ENCODE results near the gene NCOR1. TPM values are rescaled to one million over a fixed set of nuclear protein-coding genes. Genes with fewer than 3 reads are reported as not detected.

NCOR1 gene
- total and polyA plus RNA-seq, 8 donors, result 110 to 139 (median 117) TPM

DNA sequence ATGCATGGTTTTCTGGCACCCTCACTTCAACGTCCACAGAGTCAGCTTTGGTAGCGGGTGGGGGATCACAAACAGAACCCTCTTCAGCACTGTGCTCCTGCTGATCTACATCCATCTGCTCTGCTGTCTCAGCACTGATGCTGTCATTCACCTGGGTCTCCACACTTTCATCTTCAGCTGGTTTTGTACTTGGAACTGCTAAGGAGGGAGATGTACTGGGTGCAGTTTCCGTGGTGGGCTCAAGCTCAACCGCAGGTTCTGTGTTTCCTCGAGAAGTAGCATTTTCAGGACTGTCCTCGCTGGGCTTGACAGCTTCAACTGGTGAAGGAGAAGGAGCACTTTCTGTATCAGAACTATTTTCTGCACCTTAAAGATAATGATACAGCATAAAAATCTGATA is 113.9 kb downstream of the NCOR1 start:
- TF ChIP-seq, protein P1, sequence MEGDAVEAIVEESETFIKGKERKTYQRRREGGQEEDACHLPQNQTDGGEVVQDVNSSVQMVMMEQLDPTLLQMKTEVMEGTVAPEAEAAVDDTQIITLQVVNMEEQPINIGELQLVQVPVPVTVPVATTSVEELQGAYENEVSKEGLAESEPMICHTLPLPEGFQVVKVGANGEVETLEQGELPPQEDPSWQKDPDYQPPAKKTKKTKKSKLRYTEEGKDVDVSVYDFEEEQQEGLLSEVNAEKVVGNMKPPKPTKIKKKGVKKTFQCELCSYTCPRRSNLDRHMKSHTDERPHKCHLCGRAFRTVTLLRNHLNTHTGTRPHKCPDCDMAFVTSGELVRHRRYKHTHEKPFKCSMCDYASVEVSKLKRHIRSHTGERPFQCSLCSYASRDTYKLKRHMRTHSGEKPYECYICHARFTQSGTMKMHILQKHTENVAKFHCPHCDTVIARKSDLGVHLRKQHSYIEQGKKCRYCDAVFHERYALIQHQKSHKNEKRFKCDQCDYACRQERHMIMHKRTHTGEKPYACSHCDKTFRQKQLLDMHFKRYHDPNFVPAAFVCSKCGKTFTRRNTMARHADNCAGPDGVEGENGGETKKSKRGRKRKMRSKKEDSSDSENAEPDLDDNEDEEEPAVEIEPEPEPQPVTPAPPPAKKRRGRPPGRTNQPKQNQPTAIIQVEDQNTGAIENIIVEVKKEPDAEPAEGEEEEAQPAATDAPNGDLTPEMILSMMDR (IDR thresholded peaks at IDR 0.05), result no peak
- Histone ChIP-seq H3K27ac (no peak overlapping the region), H3K4me1 (no peaks in the 10 kb centered on the region), H3K9me3 (no peaks in the 10 kb centered on the region), H3K27me3 (no peaks in the 10 kb centered on the region), H3K4me3 (no peak overlapping the region), H3K36me3 (peaks cover 0 to 92% of the 10 kb centered on the region in 2 donors)
- intact Hi-C loops (cut with DNase I), result no loop called here
- ATAC-seq (no peak), DNase-seq (no peak)

GRCh38 chr17:16100737-16101400 is 114.5 kb downstream of the NCOR1 start:
- H3K27ac ChIP-seq, result no peak overlapping the region
- DNase-seq (no peak), ATAC-seq (no peak)
- intact Hi-C loops (cut with DNase I), result no loop called here
- TF ChIP-seq, protein P1 (IDR thresholded peaks at IDR 0.05), result no peak
- no peaks in the 10 kb centered on the region for H3K27me3 ChIP-seq
- H3K4me1 ChIP-seq, result no peaks in the 10 kb centered on the region
- H3K36me3 ChIP-seq, result peaks cover 0 to 93% of the 10 kb centered on the region in 2 donors
- no peaks in the 10 kb centered on the region for H3K9me3 ChIP-seq
- H3K4me3 ChIP-seq, result no peak overlapping the region

- H3K27ac ChIP-seq, result no peak overlapping the region
- intact Hi-C loops (cut with DNase I), result no loop called here
- H3K36me3 ChIP-seq, result peaks cover 0 to 65% of the 10 kb centered on the region in 2 donors
- ATAC-seq (no peak), DNase-seq (no peak)
- TF ChIP-seq, protein P1 (IDR thresholded peaks at IDR 0.05), result no peak
- H3K4me3 ChIP-seq, result no peak overlapping the region
- H3K4me1 ChIP-seq, result no peaks in the 10 kb centered on the region
- H3K9me3 ChIP-seq, result no peaks in the 10 kb centered on the region
- no peaks in the 10 kb centered on the region for H3K27me3 ChIP-seq
Observed at GRCh38 chr17:16091773-16092172, 123.6 kb downstream of the NCOR1 start.

- TF ChIP-seq, protein P1 (IDR thresholded peaks at IDR 0.05), result no peak
- H3K36me3 ChIP-seq, result peaks cover 0 to 61% of the 10 kb centered on the region in 2 donors
- no peak for DNase-seq
- no peak for ATAC-seq
- H3K4me1 ChIP-seq, result peaks cover 0 to 3% of the 10 kb centered on the region in 2 donors
- H3K4me3 ChIP-seq, result no peak overlapping the region
- H3K9me3 ChIP-seq, result no peaks in the 10 kb centered on the region
- no peaks in the 10 kb centered on the region for H3K27me3 ChIP-seq
- H3K27ac ChIP-seq, result no peak overlapping the region
- intact Hi-C loops (cut with DNase I), result no loop called here
Observed at GRCh38 chr17:16086957-16087356, 128.4 kb downstream of the NCOR1 start.

GRCh38 chr17:16085066-16085699 is 130.2 kb downstream of the NCOR1 start:
- Histone ChIP-seq H3K9me3 (no peaks in the 10 kb centered on the region), H3K27me3 (no peaks in the 10 kb centered on the region), H3K36me3 (peaks cover 3 to 62% of the 10 kb centered on the region in 2 donors), H3K4me1 (peaks cover 0 to 3% of the 10 kb centered on the region in 2 donors), H3K27ac (peak overlapping the region; percentile 13 to 64), H3K4me3 (no peak overlapping the region)
- no peak for DNase-seq
- TF ChIP-seq, protein P1 (IDR thresholded peaks at IDR 0.05), result no peak
- no peak for ATAC-seq
- intact Hi-C loops (cut with DNase I), result no loop called here
